ENCODE data around the gene RNU2-63P. TPM values are rescaled to one million over a fixed set of nuclear protein-coding genes. Genes with fewer than 3 reads are reported as not detected.
"Not testable (repeated sequence)": the region's sequence is repeated elsewhere in the genome, so short reads cannot be mapped to it uniquely, and the experiment has no call there.

The RNU2-63P gene
- total RNA-seq, 4 donors from 2014 or later = not detected

- no peaks in the 10 kb centered on the region for H3K4me1 ChIP-seq
- H3K27me3 ChIP-seq = no peaks in the 10 kb centered on the region
- TF ChIP-seq POLR2A (IDR thresholded peaks at IDR 0.05) (no peak), CTCF (IDR thresholded peaks at IDR 0.05) (no peak)
- H3K36me3 ChIP-seq = no peaks in the 10 kb centered on the region
- intact Hi-C loops (cut with DNase I; ENCODE audit: low total_unique reads) = no loop called here
- DNase-seq = no peak
- H3K4me3 ChIP-seq = no peak overlapping the region
- no peaks in the 10 kb centered on the region for H3K9me3 ChIP-seq
- no peak overlapping the region for H3K27ac ChIP-seq
Measured at GRCh38 chr2:88022669-88022921, 6.2 kb upstream of the RNU2-63P start.

GRCh38 chr2:88019985-88020384, 3.6 kb upstream of the RNU2-63P start:
- no peak overlapping the region for H3K4me3 ChIP-seq
- no peaks in the 10 kb centered on the region for H3K9me3 ChIP-seq
- H3K27me3 ChIP-seq = no peaks in the 10 kb centered on the region
- H3K36me3 ChIP-seq = no peaks in the 10 kb centered on the region
- no peak overlapping the region for H3K27ac ChIP-seq
- intact Hi-C loops (cut with DNase I; ENCODE audit: low total_unique reads) = no loop called here
- TF ChIP-seq POLR2A (IDR thresholded peaks at IDR 0.05) = no peak
- TF ChIP-seq CTCF (IDR thresholded peaks at IDR 0.05) = no peak
- DNase-seq = no peak
- no peaks in the 10 kb centered on the region for H3K4me1 ChIP-seq

- Histone ChIP-seq H3K36me3 (no peaks in the 10 kb centered on the region), H3K4me1 (no peaks in the 10 kb centered on the region), H3K9me3 (no peaks in the 10 kb centered on the region), H3K27ac (no peak overlapping the region), H3K4me3 (no peak overlapping the region), H3K27me3 (no peaks in the 10 kb centered on the region)
- intact Hi-C loops (cut with DNase I; ENCODE audit: low total_unique reads) = no loop called here
- TF ChIP-seq POLR2A (IDR thresholded peaks at IDR 0.05) (no peak), CTCF (IDR thresholded peaks at IDR 0.05) (no peak)
- no peak for DNase-seq
Measured at GRCh38 chr2:88018909-88019308, 2.6 kb upstream of the RNU2-63P start.

- DNase-seq; H3K9me3 ChIP-seq; H3K4me3 ChIP-seq; intact Hi-C loops (cut with DNase I; ENCODE audit: low total_unique reads); H3K36me3 ChIP-seq; H3K27me3 ChIP-seq; H3K4me1 ChIP-seq; H3K27ac ChIP-seq: not testable (repeated sequence)
Measured at GRCh38 chr2:88018077-88018805, 1.9 kb upstream of the RNU2-63P start.

GRCh38 chr2:88017780-88018038, 1.4 kb upstream of the RNU2-63P start:
- H3K27me3 ChIP-seq; H3K4me1 ChIP-seq; H3K27ac ChIP-seq; H3K4me3 ChIP-seq; DNase-seq; intact Hi-C loops (cut with DNase I; ENCODE audit: low total_unique reads); H3K36me3 ChIP-seq; H3K9me3 ChIP-seq: not testable (repeated sequence)

- Histone ChIP-seq H3K4me3 (peak overlapping the region; percentile 44 to 58), H3K36me3 (no peaks in the 10 kb centered on the region), H3K9me3 (no peaks in the 10 kb centered on the region), H3K4me1 (no peaks in the 10 kb centered on the region), H3K27me3 (no peaks in the 10 kb centered on the region), H3K27ac (peak overlapping the region; percentile 48 to 57)
- no peak for TF ChIP-seq CTCF (IDR thresholded peaks at IDR 0.05)
- no peak for TF ChIP-seq POLR2A (IDR thresholded peaks at IDR 0.05)
- intact Hi-C loops (cut with DNase I; ENCODE audit: low total_unique reads) = no loop called here
- DNase-seq = no peak
Measured at GRCh38 chr2:88016960-88017779, 823 bp upstream of the RNU2-63P start.
